SIG-M5 treated with dmso at 0.1 percent for 504 hours (cell line): Measurements from ENCODE around the gene CLMP.
"Not testable (repeated sequence)": the region's sequence is repeated elsewhere in the genome, so short reads cannot be mapped to it uniquely, and the experiment has no call there.

Source experiments
- DNase-seq: peaks from one replicate; lab custom pipeline; 2025; ENCODE audit not compliant: unreplicated experiment; lab: John Stamatoyannopoulos, UW

CLMP gene

DNA sequence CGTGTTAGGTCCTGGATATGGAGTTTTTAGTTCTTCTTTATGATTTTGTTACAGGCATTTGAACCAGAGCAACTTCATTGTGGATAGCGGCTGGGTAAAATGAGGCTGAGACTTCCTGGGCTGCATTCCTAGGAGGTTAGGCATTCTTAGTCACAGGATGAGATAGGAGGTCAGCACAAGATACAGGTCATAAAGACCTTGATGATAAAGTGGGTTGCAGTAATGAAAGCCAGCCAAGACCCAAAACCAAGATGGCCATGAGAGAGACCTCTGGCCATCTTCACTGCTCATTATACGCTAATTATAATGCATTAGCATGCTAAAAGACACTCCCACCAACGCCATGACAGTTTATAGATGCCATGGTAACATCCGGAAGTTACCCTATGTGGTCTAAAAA lies 23.4 kb upstream of the CLMP start:
- DNase-seq, result no peak

DNA sequence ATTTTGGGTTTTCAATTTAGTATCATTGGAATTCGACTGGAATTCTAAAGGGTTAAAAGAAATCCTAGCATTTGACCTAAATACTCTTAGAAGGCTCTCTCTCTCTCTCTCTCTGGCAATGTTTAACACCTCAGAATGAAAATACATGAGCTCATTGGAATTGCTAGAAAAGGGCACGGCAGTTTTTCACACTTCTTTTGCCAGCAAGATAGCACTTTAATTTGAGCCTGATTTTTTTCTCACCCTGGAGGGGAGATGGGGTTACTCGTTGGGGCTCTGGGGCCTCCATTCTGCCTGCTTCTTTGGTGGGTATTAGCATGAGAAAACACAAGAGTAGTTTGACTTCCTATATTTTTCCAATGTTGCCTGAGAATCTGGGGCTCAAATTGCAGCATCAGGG lies 22.8 kb upstream of the CLMP start:
- no peak for DNase-seq

GRCh38 chr11:123216249-123216648 lies 21.2 kb upstream of the CLMP start:
- DNase-seq, result no peak

DNA sequence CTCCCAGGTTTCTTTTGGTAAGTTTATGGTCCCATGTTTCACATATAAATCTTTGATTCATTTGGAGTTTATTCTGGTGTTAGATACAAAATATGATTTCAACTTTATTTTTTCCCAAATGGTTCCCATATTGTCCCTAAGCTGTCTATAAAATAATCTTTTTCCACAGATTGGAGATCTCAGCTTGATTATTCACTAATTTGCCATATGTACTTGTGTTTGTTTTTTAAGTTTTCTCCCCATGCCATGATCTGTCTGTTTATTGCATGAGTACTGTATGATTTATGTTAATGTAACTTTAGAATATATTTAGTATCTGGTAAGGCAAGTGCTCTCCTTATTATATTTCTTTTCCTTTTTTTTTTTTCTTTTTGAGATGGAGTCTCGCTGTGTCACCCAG lies 19.9 kb upstream of the CLMP start:
- no peak for DNase-seq

DNA sequence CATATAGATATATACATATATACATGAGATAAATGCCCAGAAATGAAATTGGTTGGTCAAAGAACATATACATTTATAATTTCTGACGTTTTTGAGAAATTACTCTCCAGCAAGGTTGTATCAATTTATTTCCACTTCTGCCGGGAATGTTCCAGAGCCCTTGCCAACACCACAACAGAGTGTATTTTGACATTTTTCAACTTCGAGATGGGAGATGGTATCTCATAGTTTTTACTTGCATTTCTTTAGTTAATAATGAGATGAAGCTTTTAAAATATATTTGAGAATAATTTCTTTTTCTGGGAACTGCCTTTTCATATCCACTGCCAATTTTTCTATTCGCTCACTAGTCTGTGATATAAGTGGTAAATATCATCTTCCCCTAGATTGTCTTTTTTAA lies 19.3 kb upstream of the CLMP start:
- DNase-seq, result no peak

- DNase-seq, result no peak
Observed at GRCh38 chr11:123213307-123213771, 18.3 kb upstream of the CLMP start.

DNA sequence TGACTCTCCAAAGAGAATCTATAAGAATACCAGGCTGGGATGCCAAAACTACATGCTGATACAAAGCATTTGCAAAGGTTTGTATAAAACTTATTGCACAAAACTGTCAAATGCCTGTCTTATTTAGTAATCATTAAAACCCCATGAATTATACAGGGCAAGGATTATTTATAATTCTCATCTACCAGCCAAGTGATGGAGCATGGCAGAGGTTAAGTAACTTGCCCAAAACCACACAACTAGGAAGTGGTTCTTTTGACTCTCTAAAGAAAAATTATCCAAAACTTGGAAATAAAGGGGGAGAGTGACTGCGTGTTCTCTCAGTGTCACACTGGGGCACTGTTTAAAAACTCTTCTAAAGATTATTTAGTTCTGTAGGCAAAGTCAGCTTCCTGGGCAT lies 17.4 kb upstream of the CLMP start:
- no peak for DNase-seq

- DNase-seq, result no peak
Observed at GRCh38 chr11:123211981-123212380, 16.9 kb upstream of the CLMP start.

GRCh38 chr11:123211149-123211852 lies 16.3 kb upstream of the CLMP start:
- DNase-seq, result no peak

DNA sequence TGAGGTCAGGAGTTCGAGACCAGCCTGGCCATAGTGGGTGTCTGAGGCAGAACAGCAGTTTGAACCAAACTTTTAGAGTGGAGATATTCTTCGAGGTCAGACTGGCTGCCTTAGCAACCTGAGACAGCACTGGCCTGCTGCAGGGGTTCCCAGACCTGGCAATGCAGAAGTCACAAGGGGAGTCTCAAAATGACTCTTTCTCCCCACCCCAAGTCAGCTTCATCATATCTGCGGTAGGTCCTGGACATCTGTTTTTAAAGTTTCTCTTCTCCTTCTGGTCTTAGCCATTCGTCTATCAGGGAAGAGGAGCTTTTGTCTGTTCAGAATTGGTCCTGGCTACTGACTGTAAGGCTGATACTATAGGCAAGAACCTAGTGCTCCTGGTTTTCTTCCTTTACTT lies 14.5 kb upstream of the CLMP start:
- no peak for DNase-seq

GRCh38 chr11:123206791-123207434 lies 11.9 kb upstream of the CLMP start:
- no peak for DNase-seq

GRCh38 chr11:123206055-123206454 lies 11.0 kb upstream of the CLMP start:
- DNase-seq, result not testable (repeated sequence)

DNA sequence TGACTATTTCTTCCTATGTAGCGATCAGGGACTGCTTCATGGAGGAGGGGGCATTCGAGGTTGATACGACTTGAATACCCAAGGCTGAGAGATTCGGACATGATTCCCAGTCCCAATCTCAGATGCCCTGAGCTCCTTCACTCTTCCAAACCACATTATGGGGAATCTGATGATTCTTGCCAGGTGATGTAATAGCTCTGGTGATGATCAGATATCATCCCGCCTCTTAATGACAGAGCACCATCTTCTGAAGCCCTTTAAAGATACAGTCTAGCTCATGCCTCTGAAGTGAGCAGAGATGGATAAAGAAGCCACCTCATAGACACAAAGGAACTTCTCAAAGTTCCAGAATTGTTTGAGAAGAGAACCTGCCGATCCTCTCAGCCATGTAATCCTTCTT lies 8.9 kb upstream of the CLMP start:
- DNase-seq, result no peak

DNA sequence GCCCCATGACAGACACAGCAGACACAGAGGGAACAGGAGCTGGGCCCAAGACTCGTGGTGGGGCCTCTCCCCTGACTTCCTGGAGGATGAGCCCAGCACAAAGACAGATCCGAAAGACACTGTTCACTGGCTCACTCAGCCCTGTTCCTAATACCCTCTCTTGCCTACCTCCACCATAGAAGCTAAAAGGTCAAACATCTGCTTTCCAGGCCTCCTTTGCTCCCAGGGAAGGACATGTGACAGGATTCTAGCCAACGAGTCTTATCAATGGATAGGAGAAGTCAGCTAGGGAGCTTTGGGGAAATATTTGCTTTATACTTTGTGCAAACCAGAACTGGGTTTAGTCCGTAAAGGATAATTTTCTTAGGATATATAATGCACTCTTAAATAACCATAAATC lies 8.4 kb upstream of the CLMP start:
- DNase-seq, result no peak

DNA sequence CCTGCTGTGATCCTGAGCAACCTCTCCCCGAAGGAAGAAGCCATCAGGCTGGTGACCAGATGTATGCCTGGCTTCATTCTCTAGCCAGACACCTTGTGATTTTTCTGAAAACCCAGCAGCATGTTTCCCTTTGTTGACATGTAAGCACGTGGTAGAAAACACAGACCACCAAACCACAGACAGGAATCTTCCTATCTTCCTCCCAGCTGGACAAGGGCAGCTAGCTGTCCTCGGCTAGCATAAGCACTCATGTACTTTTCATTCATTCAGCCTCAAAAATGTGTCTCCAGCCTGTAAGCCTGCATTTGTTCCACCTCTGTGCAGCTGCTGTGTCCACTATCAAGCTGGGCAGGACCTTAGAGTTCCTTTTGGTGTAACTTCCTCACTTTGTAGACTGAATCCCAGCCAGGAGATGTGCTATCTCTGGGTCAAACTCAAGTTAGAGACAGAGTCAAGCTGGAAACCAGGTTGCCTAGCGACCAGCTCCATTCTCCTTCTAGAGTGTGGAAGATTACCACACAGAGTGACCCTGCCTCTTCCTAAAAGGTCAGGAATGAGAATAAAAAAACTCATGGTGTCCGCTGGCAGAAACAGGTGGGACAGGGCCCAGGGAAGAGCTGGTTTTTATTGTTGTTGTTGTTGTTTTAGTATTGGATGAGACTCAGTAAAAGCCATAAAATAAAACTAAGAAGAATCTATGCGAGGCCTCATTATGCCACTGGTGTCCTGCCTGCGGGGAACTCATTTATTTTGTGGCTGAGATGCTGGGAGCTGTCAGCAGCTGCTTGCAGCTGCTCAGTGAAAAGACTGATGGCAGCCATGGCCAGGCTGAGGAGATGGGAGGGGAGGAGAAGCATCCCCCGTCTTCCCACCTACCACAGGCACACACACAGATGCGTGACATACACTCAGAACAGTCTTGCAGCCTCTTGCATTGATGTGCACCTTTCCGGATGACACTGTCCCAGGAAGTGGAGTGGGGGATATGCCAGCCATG lies 7.4 kb upstream of the CLMP start:
- DNase-seq, result no peak

DNA sequence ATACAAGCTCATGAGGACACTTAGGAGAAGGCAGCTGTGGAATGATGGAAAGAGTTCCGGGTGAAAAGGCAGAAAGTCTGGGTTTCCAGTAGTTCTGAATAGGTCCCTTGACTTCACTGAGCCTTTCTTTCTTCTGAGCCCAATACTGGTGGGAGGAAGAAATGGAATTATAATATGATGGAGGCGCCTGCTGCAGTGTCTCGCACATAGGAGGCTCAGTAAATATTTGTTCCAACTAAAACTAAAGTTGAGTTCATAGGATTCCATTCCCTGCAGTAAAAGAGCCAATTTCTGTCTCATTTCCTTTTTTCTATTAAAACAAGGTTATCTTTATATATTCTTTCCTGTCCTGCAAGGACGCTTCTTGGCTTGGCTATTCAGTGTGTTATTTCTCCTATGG lies 5.2 kb upstream of the CLMP start:
- DNase-seq, result no peak

DNA sequence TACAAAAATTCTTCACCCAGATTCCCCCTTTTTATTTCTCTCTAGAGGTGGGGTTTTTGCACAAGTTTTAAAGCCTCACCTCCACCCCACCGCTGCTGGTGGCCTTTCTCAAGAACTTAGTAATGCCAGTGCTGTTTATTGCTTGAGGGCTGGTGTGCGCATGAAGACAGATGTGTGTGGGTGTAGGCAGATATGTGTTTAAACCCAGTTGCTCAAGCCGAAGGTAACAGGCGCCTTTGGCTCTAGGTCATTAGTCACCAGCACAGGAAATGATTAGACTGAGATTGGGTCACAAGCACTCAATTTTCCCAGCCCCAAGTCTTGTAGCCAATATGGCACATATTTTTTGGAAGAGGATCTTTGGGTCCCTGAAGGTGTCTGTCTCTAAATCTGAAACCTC lies 2.7 kb upstream of the CLMP start:
- DNase-seq, result no peak

GRCh38 chr11:123196060-123196714 lies 1.1 kb upstream of the CLMP start:
- DNase-seq, result no peak

DNA sequence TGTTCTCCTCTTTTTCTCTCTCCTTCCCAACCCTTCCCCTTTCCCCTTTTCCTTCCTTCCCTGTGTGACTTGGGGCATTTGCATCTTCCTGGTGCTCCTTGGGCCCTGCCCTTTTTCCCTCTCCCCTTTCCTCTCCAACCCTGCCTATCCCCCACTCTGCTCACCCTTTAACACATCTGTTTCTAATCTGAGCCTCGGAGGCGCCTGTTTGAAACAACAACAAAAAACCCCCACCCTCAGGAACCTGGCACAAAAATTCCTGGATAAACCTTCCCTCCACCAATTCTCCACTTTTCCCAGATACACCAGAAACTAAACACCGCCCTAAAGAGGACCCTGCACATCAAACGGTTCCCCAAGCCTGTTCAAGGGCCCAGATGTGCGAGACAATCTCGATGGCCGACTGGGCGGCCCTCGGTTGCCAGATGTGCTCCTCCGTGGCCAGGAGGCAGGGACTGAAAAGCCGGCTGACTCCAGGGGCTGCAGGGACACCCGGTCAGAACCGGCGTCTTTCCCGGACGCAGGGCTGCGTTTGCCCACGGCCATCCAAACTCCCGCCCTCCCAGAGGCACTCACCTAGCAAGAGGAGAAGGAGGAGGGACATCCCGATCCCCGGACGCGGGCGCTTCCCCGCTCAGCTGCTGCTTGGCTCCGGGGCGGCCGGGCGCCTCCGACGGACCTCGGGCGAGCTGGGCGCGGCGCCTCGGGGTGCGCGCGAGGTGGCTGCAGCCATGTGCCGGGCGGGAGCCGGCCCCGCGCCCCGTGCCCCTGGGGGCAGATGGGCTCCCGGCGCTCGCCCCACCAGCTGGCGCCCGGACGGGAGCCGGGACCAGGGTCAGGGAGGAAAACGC lies 486 bp downstream of the CLMP start:
- no peak for DNase-seq

- no peak for DNase-seq
Observed at GRCh38 chr11:123193742-123194141, 1.3 kb downstream of the CLMP start.
